Raji (cell line): ENCODE measurements around the gene KRTAP10-8.
"Not testable (repeated sequence)": the region's sequence is repeated elsewhere in the genome, so short reads cannot be mapped to it uniquely, and the experiment has no call there.

Experiments
- POLR2A ChIP-seq: IDR thresholded peaks from 2 replicates; pipeline ENCODE4 v1.6.1; 2011; ENCODE audit warnings: low read depth, low read length, control low read depth; ENCODE audit not compliant: insufficient read depth

Gene KRTAP10-8

DNA sequence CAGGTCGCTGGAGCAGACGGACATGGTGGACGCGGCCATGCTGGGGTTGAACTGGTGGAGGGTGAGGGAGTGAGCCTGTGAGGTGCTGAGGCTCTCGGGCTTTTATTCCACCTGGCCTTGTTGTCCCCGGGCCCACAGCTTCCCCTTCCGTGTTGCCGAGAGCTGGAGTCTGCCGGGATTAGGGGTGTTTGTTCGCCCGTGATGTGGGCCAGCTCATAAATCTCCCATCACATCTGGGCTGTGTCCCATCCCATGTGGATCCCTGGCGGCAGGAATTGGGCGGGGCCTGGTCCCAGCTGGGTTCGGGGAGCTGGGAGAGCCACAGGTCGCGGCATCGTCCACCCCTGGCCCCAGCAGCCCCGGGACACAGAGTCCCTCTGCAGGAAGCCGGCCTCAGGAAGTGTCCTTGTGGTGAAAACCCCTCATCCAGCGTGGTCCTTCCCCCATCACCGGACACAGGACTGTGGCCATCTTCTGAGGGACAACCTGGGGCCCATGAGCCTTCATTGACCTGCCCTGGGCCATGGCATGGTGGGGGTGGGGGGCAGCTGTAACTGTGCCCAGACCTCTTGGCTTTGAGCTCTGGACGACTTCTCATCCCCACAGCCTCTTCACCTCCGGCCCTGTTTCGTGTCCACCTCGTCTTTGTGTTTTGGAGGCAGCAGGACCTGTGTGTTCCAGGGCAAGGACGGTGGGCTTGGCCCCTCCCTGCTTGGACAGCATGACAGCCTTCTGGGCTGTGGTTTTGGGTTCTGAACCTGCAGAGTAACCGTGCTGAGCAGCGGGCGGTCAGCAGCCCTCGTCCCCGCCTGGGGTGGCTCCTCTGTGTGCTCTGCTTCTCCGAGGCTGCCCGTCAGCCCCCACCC, 19.2 kb upstream of the KRTAP10-8 start, which contains the start of gene KRTAP10-6:
KRTAP10-6 (minus strand) TSS at position 60 of the 866 bp plus-strand sequence; CDS start at position 39, 21 bp downstream.
- TF ChIP-seq POLR2A = no peak

GRCh38 chr21:44593598-44594405, 18.1 kb upstream of the KRTAP10-8 start:
- no peak for TF ChIP-seq POLR2A

GRCh38 chr21:44594406-44594916, 17.4 kb upstream of the KRTAP10-8 start:
- TF ChIP-seq POLR2A = no peak

GRCh38 chr21:44595524-44595923, 16.4 kb upstream of the KRTAP10-8 start:
- TF ChIP-seq POLR2A = no peak

DNA sequence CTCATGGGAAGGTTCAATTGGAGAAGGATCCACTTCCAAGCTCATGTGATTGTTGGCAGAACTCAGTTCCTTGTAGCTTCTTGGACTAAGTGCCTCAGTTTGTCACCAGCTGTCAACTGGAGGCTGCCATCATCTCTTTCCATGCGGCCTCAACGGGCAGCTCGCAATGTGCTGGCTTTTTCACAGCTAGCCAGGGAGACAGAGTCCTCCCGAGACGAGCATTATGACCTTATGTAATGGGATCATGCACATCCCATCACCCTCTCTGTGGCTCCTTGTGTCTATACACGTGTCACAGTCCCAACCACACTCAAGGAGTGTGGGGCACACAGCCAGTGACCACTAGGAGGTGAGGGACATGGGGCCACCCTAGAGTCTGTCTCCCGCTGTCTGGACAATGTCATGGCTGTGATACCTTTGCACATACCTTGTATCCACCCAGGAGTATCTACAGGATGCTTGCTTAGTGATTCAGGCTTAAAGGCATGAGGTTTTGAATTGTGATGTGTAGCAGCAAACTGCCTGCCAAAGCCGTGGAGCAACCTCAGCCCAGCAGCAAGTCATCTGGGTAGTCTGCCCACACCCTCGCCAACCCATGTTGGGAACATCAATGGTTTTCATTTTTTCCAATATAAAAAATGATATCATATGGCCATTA, 15.7 kb upstream of the KRTAP10-8 start:
- TF ChIP-seq POLR2A = no peak

GRCh38 chr21:44598061-44598460, 13.8 kb upstream of the KRTAP10-8 start:
- no peak for TF ChIP-seq POLR2A

DNA sequence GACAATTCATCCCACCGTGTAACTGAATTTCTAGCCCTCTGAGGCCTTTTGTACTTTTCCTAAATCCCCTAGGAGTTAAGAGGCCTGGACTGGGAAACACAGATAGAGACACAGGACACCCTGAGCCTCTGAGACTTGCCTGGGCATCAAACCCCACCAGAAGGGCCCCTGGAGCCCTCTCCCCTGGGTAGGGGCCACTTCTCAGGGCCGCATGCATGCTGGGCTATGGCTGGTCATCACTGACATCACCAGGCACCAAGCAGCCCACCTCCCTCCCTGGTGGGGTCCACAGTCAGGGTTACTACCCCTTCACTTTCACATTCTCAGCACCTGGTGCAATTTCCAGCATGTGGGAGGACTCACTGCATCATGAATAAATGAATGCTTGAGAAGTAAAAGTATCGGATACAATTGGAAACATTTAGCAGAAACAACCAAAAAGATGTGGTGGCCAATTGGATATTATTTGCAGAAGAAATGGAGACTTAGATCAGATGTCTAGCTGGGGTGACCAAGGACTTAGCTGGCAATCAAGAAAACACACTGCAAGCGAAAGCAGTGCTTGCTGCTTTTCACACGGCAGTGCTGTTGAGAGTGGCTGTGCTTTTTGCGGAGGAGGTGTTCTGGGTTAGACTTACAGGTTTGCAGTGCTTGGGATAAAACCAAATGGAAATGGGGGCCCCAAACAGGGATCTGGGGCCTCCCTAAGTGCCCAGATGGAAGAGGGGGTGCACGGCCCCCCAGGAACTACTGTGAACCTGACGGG, 12.4 kb upstream of the KRTAP10-8 start:
- no peak for TF ChIP-seq POLR2A

- not testable (repeated sequence) for TF ChIP-seq POLR2A
Measured at GRCh38 chr21:44600118-44600978, 11.5 kb upstream of the KRTAP10-8 start, which contains the start of gene KRTAP10-7. Gene KRTAP10-7 (plus strand): TSS chr21:44600597. CDS start chr21:44600622, 25 bp downstream.

DNA sequence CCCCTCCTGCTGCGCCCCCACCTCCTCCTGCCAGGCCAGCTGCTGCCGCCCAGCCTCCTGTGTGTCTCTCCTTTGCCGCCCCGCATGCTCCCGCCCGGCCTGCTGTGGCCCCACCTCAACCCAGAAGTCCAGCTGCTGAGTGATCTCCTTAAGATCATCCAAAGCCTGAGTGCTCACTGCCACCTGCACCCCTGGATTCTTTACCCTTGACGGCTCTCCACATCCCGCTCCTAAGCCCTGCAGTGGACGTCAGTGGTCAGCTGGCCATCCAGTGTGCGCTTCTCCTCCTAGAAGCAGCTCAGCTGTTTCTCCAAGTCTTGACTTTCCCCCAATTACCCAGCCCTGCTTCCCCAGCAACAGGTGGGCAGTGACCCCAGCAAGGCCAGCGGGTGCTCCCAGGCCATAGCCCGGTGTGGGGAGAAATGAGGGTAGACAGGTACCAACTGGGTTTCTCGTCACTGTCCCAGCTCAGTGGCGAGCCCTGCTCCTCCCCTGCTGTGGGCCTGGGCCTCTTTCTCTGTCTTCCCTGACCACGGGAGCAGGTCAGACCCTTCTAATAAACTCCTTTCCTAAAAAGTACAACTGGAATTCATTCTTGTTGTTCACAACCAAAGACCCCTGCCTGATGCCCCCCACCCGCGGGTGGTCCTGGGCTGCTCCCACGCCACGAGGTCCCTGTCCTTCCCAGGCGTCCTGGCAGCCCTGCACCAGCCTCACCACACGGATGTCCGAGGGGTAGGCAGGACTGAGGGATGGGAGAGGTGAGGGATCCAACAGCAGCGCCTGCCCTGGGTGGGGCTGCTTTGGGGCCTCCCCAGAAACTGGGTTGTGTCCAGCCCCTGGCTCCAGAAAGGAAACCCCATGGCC, 10.1 kb upstream of the KRTAP10-8 start:
- TF ChIP-seq POLR2A = no peak

DNA sequence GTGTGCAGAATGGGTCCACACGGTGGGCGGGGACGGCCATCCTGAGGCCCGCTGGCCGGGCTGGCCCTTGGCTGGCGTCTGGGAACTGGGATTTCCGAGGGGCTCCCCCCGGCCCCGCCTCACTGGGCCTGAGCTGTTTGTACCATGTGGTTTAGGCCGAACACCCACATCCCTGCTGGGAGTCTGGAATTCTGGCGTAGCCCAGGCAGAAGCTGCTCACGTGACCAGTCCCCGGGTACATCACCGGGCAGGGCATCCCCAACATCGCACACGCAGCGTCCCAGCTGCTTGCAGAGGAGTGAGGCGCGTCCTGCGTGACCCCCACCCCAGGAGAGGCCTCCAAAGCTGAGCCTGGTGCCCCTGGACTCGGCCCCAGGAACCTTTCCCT, 9.4 kb upstream of the KRTAP10-8 start:
- TF ChIP-seq POLR2A = no peak

DNA sequence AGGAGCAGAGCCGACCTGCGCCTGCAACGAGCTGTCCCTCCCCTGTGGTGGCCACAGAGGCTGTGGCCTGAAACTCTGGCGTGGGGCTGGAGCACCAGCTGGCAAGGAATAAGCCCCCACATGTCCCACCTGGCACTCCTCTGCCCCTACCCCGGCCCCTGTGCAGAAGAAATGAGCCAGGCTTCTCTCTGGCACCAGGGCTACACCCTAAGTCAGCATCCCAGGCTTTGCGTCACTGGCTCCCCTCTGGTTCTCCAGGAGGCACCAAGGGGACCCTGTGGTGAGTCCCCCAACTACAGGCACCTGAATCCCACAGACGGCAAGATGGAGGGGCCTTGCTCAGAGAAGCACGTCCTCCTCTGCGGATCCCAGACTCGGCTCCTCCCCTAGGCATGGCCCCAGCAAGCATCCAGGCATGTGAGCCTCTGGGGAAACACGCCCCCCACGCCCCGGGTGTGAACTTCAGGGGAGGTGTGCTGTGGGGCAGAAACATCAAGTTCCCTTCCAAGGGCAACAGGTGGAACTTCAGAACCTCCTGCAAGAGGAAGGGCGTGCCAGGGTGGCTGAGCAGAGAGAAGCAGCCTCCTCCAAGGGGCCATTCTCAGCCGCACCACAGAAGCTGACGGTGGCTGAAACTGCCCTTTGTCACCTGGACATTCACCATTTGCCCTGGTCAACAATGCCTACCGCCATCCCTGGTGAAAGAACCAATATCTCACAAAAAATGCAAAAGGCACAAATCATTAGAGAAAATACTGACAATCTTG, 8.6 kb upstream of the KRTAP10-8 start:
- TF ChIP-seq POLR2A = no peak

DNA sequence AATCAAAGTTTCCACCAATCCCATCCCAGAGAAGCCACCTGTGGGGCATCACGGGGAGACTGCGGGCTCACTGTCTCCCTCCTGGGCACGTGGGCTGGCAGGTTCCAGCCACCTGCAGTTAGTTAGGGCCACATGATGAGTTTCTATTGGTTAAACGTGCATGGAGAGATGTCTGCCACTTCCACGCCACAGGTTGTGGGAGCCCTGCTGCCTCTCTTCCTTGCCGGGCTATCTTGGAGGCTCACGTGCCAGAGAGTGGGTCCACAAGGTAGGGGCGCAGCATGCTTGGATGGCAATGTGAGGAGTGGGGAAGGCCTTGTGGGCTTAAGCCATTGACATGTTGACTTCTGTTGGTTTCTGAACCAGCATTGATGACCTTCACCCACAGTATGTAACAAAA, 8.0 kb upstream of the KRTAP10-8 start:
- TF ChIP-seq POLR2A = no peak
